GM19099 (cell line): ENCODE results near the gene FLVCR1.

Experiments
- POLR2A ChIP-seq: IDR thresholded peaks from 3 replicates; pipeline ENCODE4 v1.6.1; 2011; ENCODE audit warnings: low read depth; ENCODE audit not compliant: insufficient read length; ENCODE audit errors: extremely low read depth

FLVCR1 gene

DNA sequence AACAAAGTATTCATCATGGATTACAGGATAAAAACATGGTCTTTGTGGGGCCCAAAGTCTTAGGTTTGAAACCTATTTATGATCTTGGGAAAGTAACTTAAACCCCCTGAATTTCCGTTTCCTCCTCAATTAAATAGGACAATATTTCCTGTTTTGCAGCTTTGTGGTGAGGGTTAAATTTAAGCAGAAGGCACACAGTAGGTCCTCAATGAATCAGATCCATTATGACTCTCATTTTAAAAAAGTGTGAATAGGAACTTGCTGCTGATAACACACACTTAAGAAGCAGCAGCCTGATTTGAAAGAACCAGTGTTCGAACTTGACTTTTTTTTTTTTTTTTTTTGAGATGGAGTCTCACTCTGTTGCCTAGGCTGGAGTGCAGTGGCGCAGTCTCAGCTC, 50.9 kb downstream of the FLVCR1 start:
- no peak for TF ChIP-seq POLR2A

DNA sequence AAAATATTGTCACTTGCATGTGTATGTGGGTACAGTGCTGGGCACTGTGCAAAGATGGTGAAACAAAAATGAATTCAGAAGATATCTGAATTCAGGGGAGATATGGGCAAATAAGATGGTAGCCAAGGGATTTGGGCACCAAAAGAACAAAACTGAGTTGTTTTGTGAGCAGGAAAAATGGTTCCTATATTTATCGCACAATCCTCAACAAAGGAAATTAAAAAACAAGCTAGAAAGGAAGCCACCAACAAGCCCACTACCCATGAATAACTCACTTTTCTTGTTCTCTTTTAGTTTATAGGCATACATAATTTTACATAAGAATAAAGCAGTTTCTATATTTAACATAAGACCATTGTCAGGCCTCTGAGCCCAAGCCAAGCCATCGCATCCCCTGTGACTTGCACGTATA, 51.6 kb downstream of the FLVCR1 start:
- TF ChIP-seq POLR2A = no peak

DNA sequence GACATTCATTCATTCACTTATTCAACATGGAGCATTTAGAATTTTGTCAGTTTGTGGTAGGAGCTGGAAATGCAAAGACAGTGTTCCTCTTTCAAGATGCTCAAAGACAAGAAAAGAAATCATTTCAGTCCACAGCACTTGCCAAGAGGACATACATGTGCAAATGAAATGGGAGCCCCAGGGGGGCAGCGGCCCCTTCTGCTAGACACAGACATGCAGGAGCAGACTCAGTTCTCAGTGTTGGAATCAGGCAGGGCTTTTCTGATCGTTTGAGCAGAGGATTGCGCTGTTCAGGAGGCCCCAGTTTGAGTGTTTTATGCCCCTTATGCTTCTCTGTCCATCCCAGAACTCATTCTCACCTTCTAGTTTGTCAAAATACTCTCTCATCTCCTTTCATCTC, 56.7 kb downstream of the FLVCR1 start:
- TF ChIP-seq POLR2A = no peak

DNA sequence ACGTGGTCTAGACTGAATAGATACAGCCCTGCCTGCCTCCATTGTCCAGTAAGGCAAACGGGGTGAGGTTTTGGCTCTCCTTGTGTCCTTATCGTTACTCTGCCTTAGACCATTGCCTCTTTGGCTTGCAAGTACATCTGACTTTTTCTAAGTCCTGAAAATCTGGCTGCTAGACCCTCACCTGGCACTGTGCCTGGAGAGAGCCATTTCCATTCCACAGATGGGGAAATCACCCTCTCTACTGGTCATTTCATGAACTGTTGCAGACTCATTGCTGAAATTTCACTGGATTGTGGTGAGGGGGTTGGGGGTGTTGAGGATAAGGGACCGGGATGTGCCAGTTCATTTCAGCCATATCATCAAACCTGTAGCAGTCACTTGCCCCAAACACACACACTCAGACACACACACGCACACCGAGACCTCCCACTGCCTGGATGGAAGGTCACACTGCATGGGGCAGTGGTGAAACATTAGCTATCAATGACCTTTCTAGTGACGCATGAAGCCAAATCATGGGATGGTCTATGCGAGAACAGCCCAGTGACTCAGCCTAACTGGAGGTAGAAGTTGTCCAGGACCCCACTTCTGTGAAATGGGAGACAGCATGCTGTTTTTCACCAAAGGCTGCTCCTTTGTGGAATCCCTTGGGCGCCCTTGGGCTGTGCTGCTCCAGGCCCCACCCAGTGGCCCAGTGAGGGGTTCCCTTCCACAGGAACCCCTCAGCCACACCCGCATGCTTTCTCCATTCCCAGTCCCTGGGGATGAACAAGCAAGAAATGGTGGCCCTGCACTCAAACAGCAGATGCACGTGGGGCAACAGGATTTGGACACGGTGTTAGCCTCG, 57.4 kb downstream of the FLVCR1 start:
- no peak for TF ChIP-seq POLR2A

DNA sequence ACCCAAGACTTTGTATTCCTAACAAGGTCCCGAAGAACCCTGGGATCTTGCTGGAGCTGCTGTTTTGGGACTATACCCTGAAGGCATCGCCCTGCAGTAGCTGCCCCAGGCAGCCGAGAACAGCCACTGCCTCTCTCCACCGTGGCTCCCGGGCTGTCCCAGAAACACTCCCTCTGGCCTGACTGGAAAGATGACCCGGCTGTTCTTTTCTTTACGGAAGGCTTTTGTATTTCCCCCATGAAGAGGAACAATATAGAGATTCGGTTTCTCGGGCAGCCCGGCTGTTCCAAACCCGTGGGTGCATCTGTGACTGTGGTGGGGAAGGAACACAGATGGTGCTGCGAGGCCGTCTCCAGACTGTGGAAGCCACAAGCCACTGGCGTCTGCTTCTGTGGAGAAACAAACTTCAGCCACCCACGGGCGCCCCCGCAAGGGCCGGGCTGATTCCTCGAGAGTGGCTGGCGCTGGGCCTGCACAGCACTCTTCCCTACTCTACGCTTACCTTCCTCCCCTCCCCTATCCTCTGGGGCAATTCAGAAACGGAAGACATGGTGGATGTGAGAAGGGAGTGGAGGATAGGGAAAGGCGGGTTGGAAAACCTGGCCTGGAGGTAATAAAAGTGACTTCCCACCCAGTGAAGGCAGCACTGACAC, 58.5 kb downstream of the FLVCR1 start:
- no peak for TF ChIP-seq POLR2A

DNA sequence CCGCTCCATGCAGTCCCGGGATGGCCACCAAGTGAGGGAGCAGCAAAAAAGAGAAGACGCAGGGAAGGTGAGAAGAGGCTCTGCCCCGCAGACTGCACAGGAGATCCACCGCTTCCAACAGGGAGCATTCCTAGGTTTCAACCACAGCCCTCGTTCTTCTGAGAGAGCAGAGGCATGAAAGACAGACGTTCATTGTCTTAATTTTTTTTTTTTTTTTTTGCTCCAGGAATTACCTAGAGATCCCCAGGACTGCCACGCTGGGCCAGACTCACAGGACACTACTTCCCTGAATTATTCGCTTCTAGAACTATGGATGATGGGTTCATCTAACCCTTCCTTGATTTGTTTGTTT, 59.0 kb downstream of the FLVCR1 start:
- no peak for TF ChIP-seq POLR2A

DNA sequence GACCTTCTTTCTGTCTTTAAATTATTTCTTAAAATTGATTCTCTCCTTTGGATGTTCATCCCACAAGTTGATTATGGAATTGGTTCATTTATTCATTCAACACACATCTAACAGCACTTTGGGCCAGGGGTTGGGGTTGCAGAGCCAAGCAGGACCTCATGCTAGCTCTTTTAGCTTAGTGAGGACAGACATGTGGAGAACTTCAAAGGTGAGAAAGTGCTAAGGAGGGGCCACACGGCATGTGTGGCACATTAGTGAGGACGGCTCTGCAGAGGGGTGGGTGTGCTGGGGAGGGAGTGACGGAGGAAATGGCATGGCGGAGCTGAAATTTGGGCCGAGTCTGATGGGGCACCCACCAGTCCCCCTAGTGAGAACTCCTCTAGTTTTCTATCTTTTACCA, 59.8 kb downstream of the FLVCR1 start:
- no peak for TF ChIP-seq POLR2A

DNA sequence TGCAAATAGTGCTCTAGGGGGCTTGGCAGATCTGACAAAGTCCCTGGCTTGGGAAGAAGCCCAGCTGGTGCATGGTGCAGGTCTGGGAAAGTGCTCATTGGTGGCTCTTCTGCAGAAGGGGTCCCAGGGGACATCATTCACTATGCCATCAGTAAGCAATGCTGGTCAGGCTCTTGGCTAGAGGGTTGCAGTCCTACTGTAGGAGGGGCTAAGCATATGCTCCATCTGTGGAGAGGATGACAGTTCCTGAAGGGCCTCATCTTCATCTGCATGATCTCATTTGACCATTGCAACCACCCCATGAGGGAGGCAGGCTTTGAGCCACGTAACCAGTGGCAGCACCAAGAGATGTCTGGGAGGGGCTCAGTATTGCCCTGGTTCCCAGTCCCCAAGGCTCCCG, 60.7 kb downstream of the FLVCR1 start:
- TF ChIP-seq POLR2A = no peak

DNA sequence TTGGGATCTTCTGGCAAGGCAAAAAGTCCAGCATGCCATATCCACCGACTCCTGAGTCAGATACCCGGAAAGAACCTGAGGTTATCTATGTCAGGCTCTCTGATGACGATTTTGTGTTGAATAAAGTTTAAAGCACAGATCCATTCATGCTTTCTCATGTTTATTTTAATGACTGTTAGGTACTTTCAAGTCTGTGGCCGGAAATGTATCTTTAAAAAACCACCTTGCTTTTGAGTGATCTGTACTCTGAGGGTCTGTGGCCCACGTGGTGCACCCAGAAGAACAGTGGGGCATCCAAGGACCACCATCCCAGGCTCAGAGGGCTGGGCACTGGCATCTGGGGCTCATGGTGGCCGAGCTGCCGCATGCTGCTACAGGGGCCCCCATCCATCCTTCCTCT, 62.2 kb downstream of the FLVCR1 start:
- TF ChIP-seq POLR2A = no peak

DNA sequence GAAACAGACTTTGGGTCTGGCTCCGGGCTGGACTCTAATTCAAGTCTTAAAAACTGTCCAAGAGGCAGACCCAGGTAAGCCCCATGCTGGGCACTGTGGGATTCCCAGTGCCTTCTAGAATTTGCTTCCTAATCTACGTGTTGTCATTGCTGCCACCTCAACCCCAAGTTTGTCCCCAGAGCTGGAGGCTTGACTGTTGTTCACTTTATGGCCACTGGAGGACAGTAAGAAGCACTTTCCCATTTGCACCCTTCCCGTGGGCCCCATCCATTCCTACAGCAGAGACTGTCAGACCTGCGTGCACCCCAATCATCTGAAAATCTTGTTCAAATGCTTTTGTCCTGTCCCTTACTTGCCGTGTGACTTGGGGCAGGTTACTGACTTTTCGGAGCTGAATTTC, 62.8 kb downstream of the FLVCR1 start:
- TF ChIP-seq POLR2A = no peak

DNA sequence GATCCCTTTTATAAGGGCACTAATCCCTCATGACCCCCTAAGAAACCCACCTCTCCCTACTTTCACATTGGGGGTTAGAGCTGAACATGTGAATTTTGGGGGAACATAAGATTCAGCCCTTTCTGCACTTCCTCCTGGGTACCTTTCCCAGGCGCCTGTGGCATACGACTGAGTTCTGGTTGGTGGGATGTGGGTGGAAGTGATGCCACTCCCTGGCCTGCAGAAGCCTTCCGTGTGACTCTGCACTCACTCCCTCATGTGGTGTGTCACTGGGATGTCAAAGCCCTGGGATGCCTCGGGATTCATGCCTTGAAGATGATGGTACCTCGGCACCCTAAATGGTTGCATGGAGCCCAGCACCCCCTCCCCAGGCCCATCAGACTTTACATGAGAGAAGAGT, 63.9 kb downstream of the FLVCR1 start:
- TF ChIP-seq POLR2A = no peak

DNA sequence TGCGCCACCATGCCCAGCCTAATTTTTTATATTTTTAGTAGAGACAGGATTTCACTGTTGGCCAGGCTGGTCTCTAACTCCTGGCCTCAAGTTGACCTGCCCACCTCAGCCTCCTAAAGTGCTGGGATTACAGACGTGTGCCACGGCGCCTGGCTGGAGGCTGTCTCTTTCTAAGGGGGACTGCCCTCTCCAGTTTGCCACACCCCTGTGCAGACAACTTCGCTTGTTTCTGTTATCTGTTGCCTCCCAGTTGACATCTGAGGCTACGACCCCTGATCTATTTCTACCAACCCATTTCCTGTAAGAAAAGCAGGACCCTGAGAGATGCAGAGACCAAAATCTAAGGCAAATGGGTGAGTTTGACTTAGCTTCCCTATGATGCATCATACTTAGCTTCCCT, 68.3 kb downstream of the FLVCR1 start:
- TF ChIP-seq POLR2A = no peak

DNA sequence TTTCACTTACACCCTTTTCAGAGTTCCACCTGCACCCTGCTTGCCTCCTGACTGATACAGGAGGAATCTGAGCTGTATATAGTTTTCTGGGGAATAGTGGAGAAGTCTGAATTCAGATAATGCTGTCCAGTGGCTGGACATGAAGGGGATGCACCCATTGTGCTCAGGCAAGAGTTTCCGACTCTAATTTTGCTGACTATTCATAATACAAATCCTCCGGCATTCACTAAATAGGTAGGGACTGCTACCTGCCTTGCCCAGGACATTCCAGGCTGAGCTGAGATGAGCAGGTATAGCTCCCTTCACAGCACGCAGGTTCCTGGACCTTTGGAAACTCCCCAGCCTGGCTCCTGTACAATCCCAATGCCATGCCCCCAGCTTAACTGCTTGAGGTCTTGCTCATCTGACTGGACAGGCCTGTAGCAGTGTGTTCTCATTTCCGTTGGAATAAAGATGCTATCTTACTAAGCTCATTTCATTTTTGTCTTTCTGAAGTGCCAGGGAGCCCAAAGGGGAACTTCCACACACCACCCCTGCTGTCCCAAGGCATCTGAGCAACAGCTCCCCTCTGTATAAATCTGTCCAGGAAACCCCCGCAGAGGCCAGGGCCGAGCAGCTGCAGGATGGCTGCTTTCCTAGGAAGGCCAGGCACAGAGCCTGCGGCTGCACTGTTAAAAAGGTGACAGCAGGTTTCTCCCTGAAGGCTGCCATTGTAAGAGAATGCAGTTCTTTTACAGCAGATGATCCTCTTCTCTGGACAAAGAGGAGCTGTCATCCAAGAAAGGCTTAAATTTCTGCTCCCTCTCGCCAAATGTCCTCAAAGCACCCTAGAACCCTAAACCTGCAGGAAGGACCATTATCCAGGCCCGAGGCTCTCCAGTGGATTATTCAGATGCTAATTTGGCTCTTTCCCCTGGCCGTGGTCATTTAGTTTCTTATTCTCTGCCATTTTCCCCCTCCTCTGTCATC, 70.5 kb downstream of the FLVCR1 start:
- TF ChIP-seq POLR2A = no peak

DNA sequence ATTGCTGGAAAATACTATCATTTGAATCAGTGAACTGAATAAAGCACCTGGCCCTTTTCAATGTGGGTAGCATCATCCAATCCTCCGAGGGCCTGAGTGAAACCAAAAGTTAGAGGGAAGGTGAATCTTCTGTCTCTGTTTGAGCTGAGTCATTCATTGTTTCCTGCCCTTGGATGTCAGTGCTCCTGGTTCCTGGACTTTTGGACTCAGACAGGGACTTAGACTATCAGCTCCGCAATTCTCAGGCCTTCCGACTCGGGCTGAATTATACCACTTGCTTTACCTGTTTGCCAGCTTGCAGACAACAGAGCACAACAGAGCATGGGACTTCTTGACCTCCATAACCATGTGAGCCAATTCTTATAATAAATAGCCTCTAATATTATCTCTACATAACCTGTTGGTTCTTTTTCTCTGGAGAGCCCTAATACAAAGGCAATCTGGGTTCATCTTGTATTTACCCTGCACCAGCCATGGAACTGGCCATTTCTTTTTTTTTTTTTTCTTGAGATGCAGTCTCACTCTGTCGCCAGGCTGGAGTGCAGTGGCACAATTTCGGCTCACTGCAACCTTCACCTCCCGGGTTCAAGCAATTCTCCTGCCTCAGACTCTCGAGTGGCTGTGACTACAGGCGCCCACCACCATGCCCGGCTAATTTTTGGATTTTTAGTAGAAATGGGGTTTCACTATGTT, 73.1 kb downstream of the FLVCR1 start:
- TF ChIP-seq POLR2A = no peak

DNA sequence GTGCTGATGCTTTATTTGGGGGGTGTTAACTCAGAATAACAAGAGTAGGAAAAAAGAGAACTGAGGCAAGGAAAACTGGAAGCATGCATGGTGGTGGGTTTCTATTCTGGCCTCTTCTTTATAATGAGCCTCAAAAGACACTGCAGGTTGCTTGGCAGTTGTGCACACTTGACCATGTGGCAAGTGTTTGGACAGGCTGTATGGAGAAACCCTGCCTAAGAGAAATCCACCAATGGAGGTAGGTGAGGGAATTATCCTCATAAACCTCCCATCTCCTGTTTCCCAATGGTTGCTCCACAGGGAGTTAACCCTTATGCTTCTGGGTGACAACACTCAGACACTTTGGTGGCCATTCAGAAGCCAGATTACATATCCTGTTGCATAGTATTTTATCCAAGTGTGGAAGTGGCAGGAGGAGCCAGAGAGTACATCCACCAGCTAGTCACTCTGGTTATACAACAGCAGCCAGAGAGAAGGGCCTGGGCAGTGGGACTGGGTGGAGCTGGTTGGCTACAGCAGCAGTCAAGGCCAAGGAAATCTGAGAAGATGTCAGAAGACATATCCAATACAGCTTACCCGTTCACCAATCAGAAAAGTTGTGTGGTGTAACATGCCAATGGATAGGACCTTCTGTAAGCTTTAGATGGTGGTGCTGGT, 75.9 kb downstream of the FLVCR1 start:
- TF ChIP-seq POLR2A = no peak

DNA sequence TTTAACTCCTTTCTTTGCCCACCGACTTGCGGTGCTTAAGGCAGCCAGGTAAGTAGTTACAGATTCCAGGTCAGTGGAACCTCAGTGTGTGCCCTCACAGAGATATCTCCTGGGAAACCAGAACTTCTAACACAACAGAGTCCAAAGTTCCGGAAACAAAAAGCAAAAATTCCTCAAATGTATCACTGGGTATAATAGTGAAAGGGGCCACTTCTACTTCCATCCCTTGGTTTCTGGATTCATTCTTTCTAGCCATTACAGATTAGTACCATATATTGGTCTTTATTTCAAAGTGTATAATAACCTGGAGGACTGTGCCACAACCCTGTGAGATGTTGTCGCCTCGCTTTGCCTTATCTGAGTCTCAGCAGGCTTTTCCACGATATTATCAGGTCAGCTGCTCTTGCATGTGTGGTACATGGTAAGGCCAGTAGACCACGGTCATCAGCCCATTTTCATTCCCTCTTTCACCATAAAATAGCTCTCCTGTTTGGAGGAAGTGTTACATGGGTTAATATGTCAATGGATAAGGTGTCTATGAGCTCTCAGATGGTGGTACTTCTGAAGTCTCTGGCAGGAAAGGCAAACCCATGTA, 77.4 kb downstream of the FLVCR1 start:
- TF ChIP-seq POLR2A = no peak
